ENCODE data around the gene WDR91.

Gene WDR91

DNA sequence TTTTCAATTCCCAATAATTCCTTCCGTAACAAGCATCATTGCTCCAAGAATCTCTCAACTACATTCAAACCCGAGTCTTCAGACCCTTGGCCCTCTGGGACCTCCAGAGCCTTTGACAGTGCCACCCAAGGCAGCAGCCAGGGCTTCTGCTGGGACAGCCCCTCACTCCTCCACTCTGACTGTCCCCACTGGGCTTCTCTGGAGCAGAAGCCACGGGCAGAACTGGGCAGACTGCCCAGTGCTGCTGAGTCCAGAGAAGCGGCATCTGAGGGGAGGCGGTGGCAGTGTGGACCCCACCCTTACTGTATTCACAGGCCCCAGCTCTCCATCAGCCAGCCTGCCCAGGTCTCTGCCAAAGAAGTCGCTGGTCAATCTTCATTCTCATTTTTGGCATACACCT lies 49.7 kb downstream of the WDR91 start:
- Histone ChIP-seq H3K27me3 (no peaks in the 10 kb centered on the region), H3K4me2 (peak overlapping the region; percentile 58 to 93 (median 80)), H3K4me3 (peak overlapping the region in 4 of 10 experiments; percentile 23 to 36 (median 28); a peak in 4 of 20 replicates), H3K9ac (peak overlapping the region in 7 of 11 experiments; percentile 54 to 71 (median 67); a peak in 12 of 22 replicates), H3K27ac (peak overlapping the region; percentile 59 to 89 (median 84); a peak in 21 of 22 replicates), H3K4me1 (peaks cover 29 to 46% (median 36%) of the 10 kb centered on the region in 10 experiments), H4K20me1 (peaks cover 0 to 23% (median 0%) of the 10 kb centered on the region in 11 experiments; a peak in 7 of 22 replicates), H3K36me3 (peaks cover 69 to 78% (median 75%) of the 10 kb centered on the region in 11 experiments), H3K9me3 (replicated peaks in 1 of 11) (peaks cover 37 to 69% (median 53%) of the 10 kb centered on the region in 11 experiments)
- TF ChIP-seq Cebpa-rat (IDR thresholded peaks at IDR 0.05) = no peak

DNA sequence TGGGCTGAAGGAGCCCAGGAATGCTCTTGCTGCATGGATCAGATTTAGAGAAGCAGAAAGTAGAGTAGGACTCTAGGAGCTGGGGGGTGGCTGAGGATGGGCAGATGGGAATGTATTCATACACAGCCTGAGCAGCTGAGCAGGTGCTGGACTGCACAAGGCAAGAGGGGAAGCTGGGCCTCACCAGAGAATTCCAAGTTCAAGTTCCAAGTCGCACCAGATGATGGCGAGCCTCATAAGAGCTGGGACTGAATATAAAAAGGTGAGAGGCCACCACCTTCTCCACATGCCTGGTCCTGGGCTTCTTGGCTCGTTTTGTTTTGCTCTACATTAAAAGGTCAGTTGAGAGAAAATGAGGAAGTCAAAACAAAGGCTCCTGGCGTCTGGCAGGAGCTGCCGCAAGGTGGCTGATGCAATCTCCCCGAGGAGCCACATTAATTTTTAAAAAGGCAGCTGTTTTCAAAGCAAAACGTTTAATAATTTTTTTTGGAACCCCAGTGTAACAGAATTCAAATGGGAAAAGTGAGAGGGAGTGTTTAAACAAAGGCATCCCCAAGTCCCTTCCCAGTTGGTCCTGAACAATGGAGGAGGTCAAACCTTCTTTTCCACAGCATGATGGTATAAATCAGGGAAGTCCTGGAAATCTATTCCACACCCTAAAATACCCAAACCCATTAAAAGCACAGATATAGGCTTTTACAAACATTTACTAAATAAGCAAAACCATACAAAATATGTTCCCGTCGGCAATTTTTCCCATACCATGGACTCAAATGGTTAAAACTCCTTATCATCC lies 50.3 kb downstream of the WDR91 start:
- H3K4me3 ChIP-seq = peak overlapping the region in 7 of 10 experiments; percentile 0 to 36 (median 23); a peak in 7 of 20 replicates
- peaks cover 67 to 77% (median 73%) of the 10 kb centered on the region in 11 experiments for H3K36me3 ChIP-seq
- H3K4me1 ChIP-seq = peaks cover 29 to 44% (median 35%) of the 10 kb centered on the region in 10 experiments
- H3K27ac ChIP-seq = peak overlapping the region; percentile 59 to 89 (median 84); a peak in 21 of 22 replicates
- peak overlapping the region; percentile 54 to 71 (median 67) for H3K9ac ChIP-seq
- peak in 6 of 11 experiments; percentile 12 to 80 (median 48); a peak in 6 of 22 replicates for TF ChIP-seq Cebpa-rat (IDR thresholded peaks at IDR 0.05)
- H3K4me2 ChIP-seq = peak overlapping the region; percentile 58 to 93 (median 80)
- H4K20me1 ChIP-seq = peaks cover 0 to 17% (median 0%) of the 10 kb centered on the region in 11 experiments; a peak in 4 of 22 replicates
- H3K27me3 ChIP-seq = no peaks in the 10 kb centered on the region
- peaks cover 43 to 75% (median 59%) of the 10 kb centered on the region in 11 experiments for H3K9me3 ChIP-seq (replicated peaks in 1 of 11)

DNA sequence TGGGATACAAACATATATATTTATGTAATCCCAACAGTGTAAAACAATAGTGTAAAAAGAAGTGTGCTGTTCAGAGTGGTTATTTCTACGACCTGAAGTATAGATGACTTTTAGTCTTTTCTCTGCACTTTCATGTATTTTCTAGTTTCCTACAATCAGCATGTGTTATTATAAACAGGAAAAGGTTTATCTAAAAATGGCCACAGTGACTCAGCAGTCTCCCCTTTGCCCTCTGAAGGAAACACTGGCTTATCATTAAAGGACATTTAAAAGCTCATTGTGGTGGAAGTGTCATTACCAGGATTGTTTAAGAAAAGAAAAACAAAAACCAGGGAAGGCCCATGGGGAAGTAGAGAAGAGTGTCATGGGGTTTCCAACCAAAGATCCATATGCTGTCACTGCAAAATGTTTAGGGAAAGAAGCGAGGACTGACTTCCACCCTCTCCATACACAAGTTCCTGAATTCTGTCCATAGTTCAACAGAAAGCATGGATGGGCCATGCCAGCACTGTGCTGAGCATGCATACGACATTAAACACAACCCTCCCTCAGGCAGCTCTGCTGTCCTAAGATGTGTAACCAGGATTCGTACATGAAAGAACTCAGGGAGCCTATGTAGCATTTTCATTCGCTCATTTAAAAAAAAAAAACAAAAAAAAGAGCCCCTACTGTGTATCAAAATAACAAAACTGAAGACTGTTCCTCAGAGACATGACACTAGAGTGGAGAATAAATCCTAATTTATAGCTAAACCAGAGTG lies 51.0 kb downstream of the WDR91 start:
- H3K36me3 ChIP-seq = peaks cover 62 to 76% (median 69%) of the 10 kb centered on the region in 11 experiments
- H3K4me2 ChIP-seq = peak overlapping the region; percentile 58 to 93 (median 80)

DNA sequence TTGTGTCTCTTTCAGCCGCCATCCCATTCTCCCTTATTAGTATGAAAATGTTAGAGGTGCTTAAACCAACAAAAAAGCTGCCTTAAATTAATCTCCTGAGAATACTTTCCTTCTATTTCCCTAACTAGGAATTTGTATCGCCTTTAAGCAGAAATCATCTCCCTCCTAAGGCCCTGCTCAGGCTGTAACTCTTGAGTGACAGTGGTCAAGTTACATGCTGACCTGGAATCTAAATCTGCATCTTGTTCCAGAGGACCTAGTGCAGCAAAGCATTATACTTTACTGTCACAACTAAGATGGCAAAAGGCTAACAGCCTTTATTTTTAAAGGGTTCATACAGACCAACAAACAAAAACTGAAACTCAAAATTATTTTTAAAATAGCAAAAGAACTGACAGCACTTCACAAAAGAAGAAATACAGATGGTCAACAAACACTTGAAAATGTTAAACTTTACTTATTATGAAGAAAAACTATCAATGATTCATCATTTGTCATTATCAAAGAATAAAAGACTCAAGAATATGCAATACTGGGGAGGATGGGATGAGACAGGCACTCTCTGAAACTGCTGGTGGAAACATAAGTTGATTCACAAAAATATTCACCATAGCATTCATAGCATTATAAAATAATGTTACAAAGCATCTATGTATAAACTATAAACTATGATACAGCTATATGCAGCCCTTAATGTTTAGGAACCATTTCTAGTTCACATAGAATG lies 51.8 kb downstream of the WDR91 start:
- H3K9ac ChIP-seq = peak overlapping the region in 6 of 11 experiments; percentile 46 to 71 (median 64); a peak in 8 of 22 replicates
- H3K4me1 ChIP-seq = peaks cover 29 to 44% (median 35%) of the 10 kb centered on the region in 10 experiments
- no peak overlapping the region for H3K4me3 ChIP-seq
- peaks cover 0 to 1% (median 0%) of the 10 kb centered on the region in 11 experiments; a peak in 2 of 22 replicates for H4K20me1 ChIP-seq
- no peaks in the 10 kb centered on the region for H3K27me3 ChIP-seq
- TF ChIP-seq Cebpa-rat (IDR thresholded peaks at IDR 0.05) = no peak
- peak overlapping the region; percentile 59 to 89 (median 84); a peak in 21 of 22 replicates for H3K27ac ChIP-seq
- peaks cover 54 to 78% (median 74%) of the 10 kb centered on the region in 11 experiments for H3K9me3 ChIP-seq (replicated peaks in 1 of 11)
- peak overlapping the region; percentile 58 to 93 (median 80); a peak in 20 of 22 replicates for H3K4me2 ChIP-seq
- peaks cover 55 to 70% (median 62%) of the 10 kb centered on the region in 11 experiments for H3K36me3 ChIP-seq

More for the DNA sequence above, 51.0 kb downstream of the WDR91 start:
- peaks cover 29 to 44% (median 35%) of the 10 kb centered on the region in 10 experiments for H3K4me1 ChIP-seq
- H3K27ac ChIP-seq = peak overlapping the region; percentile 59 to 89 (median 84); a peak in 21 of 22 replicates
- no peaks in the 10 kb centered on the region for H3K27me3 ChIP-seq
- H4K20me1 ChIP-seq = peaks cover 0 to 9% (median 0%) of the 10 kb centered on the region in 11 experiments; a peak in 2 of 22 replicates
- peaks cover 51 to 76% (median 67%) of the 10 kb centered on the region in 11 experiments for H3K9me3 ChIP-seq (replicated peaks in 1 of 11)
- peak overlapping the region; percentile 54 to 71 (median 67); a peak in 21 of 22 replicates for H3K9ac ChIP-seq
- no peak for TF ChIP-seq Cebpa-rat (IDR thresholded peaks at IDR 0.05)
- H3K4me3 ChIP-seq = peak overlapping the region in 4 of 10 experiments; percentile 1 to 36 (median 10); a peak in 5 of 20 replicates

- peaks cover 54 to 79% (median 75%) of the 10 kb centered on the region in 11 experiments for H3K9me3 ChIP-seq (replicated peaks in 1 of 11)
- H3K9ac ChIP-seq = no peak overlapping the region
- no peak for TF ChIP-seq Cebpa-rat (IDR thresholded peaks at IDR 0.05)
- H3K4me3 ChIP-seq = no peak overlapping the region
- H4K20me1 ChIP-seq = no peaks in the 10 kb centered on the region; a peak in 1 of 22 replicates
- no peaks in the 10 kb centered on the region for H3K27me3 ChIP-seq
- H3K4me1 ChIP-seq = peaks cover 29 to 44% (median 35%) of the 10 kb centered on the region in 10 experiments
- H3K4me2 ChIP-seq = peak overlapping the region in 6 of 11 experiments; percentile 11 to 93 (median 80); a peak in 11 of 22 replicates
- H3K36me3 ChIP-seq = peaks cover 48 to 63% (median 55%) of the 10 kb centered on the region in 11 experiments
- peak overlapping the region; percentile 25 to 89 (median 84); a peak in 13 of 22 replicates for H3K27ac ChIP-seq
Observed at GRCh38 chr7:135158874-135159273, 52.5 kb downstream of the WDR91 start.

- no peaks in the 10 kb centered on the region for H4K20me1 ChIP-seq
- peaks cover 29 to 44% (median 35%) of the 10 kb centered on the region in 10 experiments for H3K4me1 ChIP-seq
- 0 out of 20 replicates have a peak overlapping the region, but pooled peaks of 1 of the 10 experiments have one; percentile 5 for H3K4me3 ChIP-seq
- peaks cover 41 to 57% (median 49%) of the 10 kb centered on the region in 11 experiments for H3K36me3 ChIP-seq
- TF ChIP-seq Cebpa-rat (IDR thresholded peaks at IDR 0.05) = no peak
- H3K27me3 ChIP-seq = no peaks in the 10 kb centered on the region
- H3K9ac ChIP-seq = no peak overlapping the region
- H3K27ac ChIP-seq = peak overlapping the region in 6 of 11 experiments; percentile 9 to 89 (median 82); a peak in 8 of 22 replicates
- peaks cover 54 to 79% (median 75%) of the 10 kb centered on the region in 11 experiments for H3K9me3 ChIP-seq (replicated peaks in 1 of 11)
- peak overlapping the region in 1 of 11 experiments; percentile 90; a peak in 2 of 22 replicates for H3K4me2 ChIP-seq
Observed at GRCh38 chr7:135158141-135158655, 53.1 kb downstream of the WDR91 start.

- H3K9ac ChIP-seq = no peak overlapping the region
- TF ChIP-seq Cebpa-rat (IDR thresholded peaks at IDR 0.05) = no peak
- H3K4me3 ChIP-seq = no peak overlapping the region
- no peaks in the 10 kb centered on the region for H4K20me1 ChIP-seq
- peaks cover 25 to 46% (median 35%) of the 10 kb centered on the region in 11 experiments for H3K36me3 ChIP-seq
- no peak overlapping the region for H3K27ac ChIP-seq
- H3K4me2 ChIP-seq = no peak overlapping the region
- H3K27me3 ChIP-seq = no peaks in the 10 kb centered on the region
- H3K4me1 ChIP-seq = peaks cover 30 to 50% (median 38%) of the 10 kb centered on the region in 10 experiments
- peaks cover 41 to 67% (median 58%) of the 10 kb centered on the region in 11 experiments for H3K9me3 ChIP-seq (replicated peaks in 1 of 11)
Observed at GRCh38 chr7:135156290-135156689, 55.0 kb downstream of the WDR91 start.
